LNCaP clone FGC (cell line): ENCODE results near the gene METTL8.
"Not testable (repeated sequence)": the region's sequence is repeated elsewhere in the genome, so short reads cannot be mapped to it uniquely, and the experiment has no call there.

Experiments
- DNase-seq: peaks from one replicate; pipeline ENCODE4 v3.0.0-alpha.2; 2011; ENCODE audit warnings: low read depth
- H3K4me3 ChIP-seq: 2 replicates; pipeline ENCODE4 v1.5.1; 2011; ENCODE audit warnings: mild to moderate bottlenecking, low read depth, low read length, control low read depth
- TF ChIP-seq, protein P1 (sequence below): IDR thresholded peaks from 2 replicates; pipeline ENCODE4 v1.5.1; 2012; ENCODE audit warnings: mild to moderate bottlenecking; ENCODE audit not compliant: control insufficient read depth, insufficient read depth; ENCODE audit errors: extremely low read depth

METTL8 gene

DNA sequence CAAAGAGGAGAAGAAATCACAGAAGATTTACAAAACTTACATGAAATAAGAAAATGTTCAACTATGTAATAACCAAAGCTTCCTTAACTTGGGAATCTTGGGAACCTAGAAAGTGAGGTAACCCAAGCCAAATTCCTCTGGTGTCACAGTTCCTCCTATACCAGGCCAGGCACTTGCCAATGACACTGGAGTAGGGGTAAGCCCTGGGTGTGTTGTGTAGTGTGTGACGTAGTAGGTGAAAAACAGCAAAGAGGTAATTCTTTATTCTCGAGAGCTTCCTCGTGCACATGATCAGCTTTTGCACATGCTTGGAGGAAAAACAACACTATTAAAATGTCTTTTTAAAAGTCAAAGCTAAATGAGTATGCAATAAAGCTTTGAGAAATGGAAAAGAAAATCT, 118.0 kb downstream of the METTL8 start:
- no peak for DNase-seq
- TF ChIP-seq, protein P1, sequence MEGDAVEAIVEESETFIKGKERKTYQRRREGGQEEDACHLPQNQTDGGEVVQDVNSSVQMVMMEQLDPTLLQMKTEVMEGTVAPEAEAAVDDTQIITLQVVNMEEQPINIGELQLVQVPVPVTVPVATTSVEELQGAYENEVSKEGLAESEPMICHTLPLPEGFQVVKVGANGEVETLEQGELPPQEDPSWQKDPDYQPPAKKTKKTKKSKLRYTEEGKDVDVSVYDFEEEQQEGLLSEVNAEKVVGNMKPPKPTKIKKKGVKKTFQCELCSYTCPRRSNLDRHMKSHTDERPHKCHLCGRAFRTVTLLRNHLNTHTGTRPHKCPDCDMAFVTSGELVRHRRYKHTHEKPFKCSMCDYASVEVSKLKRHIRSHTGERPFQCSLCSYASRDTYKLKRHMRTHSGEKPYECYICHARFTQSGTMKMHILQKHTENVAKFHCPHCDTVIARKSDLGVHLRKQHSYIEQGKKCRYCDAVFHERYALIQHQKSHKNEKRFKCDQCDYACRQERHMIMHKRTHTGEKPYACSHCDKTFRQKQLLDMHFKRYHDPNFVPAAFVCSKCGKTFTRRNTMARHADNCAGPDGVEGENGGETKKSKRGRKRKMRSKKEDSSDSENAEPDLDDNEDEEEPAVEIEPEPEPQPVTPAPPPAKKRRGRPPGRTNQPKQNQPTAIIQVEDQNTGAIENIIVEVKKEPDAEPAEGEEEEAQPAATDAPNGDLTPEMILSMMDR = no peak
- no peak overlapping the region for H3K4me3 ChIP-seq

DNA sequence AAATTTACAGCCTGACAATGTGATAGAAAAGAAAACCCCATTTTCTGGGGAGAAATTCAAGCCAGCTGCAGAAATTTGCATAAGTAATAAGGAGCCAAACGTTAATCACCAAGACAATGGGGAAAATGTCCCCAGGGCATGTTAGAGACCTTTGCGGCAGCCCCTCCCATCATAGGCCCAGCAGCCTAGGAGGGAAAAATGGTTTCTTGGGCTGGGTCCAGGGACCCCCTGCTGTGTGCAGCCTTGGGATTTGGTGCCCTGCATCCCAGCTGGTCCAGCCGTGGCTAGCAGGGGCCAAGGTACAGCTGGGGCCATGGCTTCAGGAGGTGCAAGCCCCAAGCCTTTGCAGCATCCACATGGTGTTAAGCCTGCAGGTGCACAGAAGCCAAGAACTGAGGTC, 121.6 kb downstream of the METTL8 start:
- DNase-seq, H3K4me3 ChIP-seq: not testable (repeated sequence)

DNA sequence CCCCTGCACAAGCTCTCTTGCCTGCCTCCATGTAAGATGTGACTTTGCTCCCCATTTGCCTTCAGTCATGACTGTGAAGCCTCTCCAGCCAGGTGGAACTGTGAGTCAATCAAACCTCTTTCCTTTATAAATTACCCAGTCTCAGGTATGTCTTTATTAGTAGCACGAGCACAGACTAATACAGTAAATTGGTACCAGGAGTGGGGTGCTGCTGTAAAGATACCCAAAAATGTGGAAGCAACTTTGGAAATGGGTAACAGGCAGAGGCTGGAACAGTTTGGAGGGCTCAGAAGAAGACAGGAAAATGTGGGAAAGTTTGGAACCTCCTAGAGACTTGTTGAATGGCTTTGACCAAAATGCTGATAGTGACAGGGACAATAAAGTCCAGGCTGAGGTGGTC, 122.2 kb downstream of the METTL8 start:
- H3K4me3 ChIP-seq, DNase-seq: not testable (repeated sequence)

DNA sequence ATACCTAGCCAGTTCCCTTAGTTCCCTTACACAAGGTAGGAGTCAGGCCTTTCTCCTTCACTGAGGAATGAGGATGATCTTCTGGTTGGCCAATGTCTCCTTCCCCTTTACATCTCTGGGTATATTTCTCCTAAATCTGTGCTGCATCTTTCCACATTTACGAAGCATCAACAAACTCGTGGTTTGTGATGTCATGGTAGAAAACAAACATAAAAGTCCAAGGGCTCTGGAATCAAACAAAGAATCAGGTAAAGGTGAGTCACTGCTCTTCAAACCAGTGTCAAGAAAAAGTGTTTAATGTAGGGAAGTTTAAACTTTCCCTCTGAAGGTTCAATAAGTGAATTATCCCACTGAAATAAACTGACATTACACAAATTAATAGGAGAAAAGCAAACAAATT, 122.9 kb downstream of the METTL8 start:
- TF ChIP-seq, protein P1 = no peak
- no peak overlapping the region for H3K4me3 ChIP-seq
- DNase-seq = peak; percentile 14

DNA sequence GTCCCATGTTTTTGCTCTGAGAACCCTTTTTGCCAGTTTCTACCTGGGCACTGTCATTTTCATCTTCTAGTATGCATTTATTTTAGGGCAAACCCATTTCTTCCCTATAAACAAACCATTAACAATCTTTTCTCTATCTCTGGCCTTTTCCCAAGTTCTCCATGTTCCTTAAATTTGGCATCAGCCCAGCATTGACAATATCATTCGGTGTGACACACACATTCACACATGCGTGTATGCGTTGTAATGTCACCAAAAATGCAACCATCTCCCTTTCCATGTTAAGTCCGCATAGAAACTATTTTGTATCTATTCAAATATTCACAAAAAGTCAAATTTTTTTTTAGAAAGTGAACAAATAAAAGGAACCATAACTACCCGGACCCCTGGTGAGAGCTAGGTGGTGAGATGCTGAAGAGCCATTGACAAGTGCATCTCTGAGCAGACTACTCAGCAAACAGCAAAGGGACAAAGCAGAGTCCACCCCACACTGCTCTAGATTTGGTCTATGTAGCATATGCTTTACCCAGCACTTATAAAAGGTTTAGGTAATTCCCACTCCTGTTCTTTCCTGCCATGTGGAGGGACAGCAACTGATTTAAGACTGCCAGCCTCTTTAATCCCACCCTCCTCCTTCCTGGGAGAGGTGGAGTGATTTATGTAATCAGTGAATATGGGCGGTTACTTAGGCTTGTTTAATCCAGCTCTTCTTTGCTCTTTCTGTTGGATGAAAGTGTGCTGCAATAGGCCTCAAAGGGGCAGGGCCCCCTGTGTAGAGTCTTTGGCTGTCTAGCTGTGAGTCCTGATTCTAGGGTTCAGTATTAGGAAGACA, 124.1 kb downstream of the METTL8 start:
- TF ChIP-seq, protein P1 = no peak
- H3K4me3 ChIP-seq = no peak overlapping the region
- peak; percentile 69 for DNase-seq

DNA sequence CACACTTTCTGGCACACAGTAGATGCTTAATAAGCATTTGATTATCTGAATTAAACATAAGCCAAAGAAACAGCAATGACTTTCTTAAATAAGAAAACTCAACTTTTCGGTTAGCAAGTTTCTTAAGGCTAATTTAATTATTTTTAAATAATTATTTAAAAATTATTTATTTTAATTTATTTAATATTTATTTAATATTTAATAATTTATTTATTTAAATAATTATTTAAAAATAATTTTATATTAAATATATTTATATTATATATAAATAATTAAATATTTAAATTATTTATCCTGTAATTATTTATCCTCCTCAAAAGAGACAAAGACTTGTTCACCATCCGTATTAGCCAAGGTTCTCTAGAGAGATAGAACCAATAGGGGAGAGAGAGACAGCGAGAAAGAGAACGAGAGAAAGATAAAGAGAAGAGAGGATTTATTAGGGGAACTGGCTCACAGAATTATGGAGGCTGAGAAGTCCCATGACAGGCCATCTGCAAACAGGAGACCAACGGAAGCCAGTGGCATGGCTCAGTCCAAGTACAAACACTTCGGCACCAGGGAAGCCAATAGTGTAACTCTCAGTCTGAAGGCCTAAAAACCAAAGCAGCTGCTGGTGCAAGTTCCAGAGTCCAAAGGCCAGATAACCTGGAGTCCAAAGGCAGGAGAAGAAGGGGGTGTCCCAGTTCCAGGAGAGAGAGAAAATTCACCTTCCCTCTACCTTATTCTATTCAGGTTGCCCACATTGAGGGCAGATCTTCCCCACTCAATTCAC, 125.3 kb downstream of the METTL8 start:
- TF ChIP-seq, protein P1 = no peak
- H3K4me3 ChIP-seq = no peak overlapping the region
- no peak for DNase-seq

DNA sequence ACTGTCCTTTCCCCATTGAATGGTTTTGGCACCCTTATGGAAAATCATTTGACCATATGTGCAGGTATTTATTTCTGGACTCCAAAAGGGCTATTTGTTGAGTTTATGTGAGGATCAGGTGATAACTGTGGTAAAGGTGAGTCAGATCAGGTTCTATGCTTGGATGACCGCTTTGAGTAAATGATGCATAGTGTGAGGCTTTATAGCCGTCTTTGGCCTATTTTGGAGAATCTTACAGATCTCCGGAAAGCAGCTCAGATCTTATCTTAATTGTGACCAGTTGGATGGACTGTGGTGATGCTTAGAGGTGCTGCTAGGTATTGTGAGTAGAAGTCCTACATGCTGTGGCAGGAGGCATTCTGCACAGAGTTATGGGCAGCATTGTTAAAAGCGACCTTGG, 126.2 kb downstream of the METTL8 start:
- no peak for DNase-seq
- H3K4me3 ChIP-seq = no peak overlapping the region
- TF ChIP-seq, protein P1 = no peak
